OCI-LY1 (cell line): ENCODE data around the gene UTF1.

Source experiments
- H2AFZ ChIP-seq: fragments of 200-600 bp; sonication (generic), shearing (Covaris generic); 2 replicates; pipeline ENCODE4 v1.6.0; 2014; ENCODE audit warnings: antibody characterized with exemption, mild to moderate bottlenecking, low read length
- H3F3A ChIP-seq: fragments of 200-600 bp; sonication (generic), shearing (Covaris generic); 2 replicates; pipeline ENCODE4 v1.6.0; 2014; ENCODE audit warnings: mild to moderate bottlenecking, antibody characterized with exemption, low read length, moderate library complexity; ENCODE audit not compliant: insufficient read depth
- H3K27ac ChIP-seq: fragments of 200-600 bp; sonication (generic); 2 replicates; pipeline ENCODE4 v1.5.1; 2014; ENCODE audit warnings: low read length, mixed run types, mild to moderate bottlenecking, low read depth; ENCODE audit not compliant: poor library complexity, severe bottlenecking
- H3K27me3 ChIP-seq: fragments of 200-600 bp; sonication (generic); 2 replicates; pipeline ENCODE4 v1.6.0; 2014; ENCODE audit warnings: antibody characterized with exemption, mild to moderate bottlenecking, low read length, moderate library complexity; ENCODE audit not compliant: insufficient read depth
- H3K36me3 ChIP-seq: fragments of 200-600 bp; sonication (generic); 2 replicates; pipeline ENCODE4 v1.6.1; 2014; ENCODE audit warnings: mild to moderate bottlenecking, antibody characterized with exemption, low read length, moderate library complexity, mixed read lengths; ENCODE audit not compliant: insufficient read depth
- H3K4me1 ChIP-seq: fragments of 200-600 bp; sonication (generic); 2 replicates; pipeline ENCODE4 v1.5.1; 2014; ENCODE audit warnings: mild to moderate bottlenecking, low read length, moderate library complexity; ENCODE audit not compliant: insufficient read depth, severe bottlenecking
- H3K4me2 ChIP-seq: fragments of 200-600 bp; sonication (generic), shearing (Covaris generic); 2 replicates; pipeline ENCODE4 v1.6.1; 2014; ENCODE audit warnings: low read length
- H3K4me3 ChIP-seq: fragments of 200-600 bp; sonication (generic); 2 replicates; pipeline ENCODE4 v1.5.1; 2014; ENCODE audit warnings: low read length, low read depth, mild to moderate bottlenecking, mixed read lengths; ENCODE audit not compliant: poor library complexity, severe bottlenecking
- H3K79me2 ChIP-seq: fragments of 200-600 bp; shearing (Covaris generic); 2 replicates; pipeline ENCODE4 v1.6.1; 2016; ENCODE audit warnings: mixed run types, low read length, mixed read lengths; ENCODE audit not compliant: insufficient read depth
- H3K9ac ChIP-seq: fragments of 200-600 bp; sonication (generic), shearing (Covaris generic); 2 replicates; pipeline ENCODE4 v1.6.1; 2014; ENCODE audit warnings: mild to moderate bottlenecking, low read length, mixed read lengths
- H3K9me2 ChIP-seq: fragments of 200-600 bp; sonication (generic), shearing (Covaris generic); 2 replicates; pipeline ENCODE4 v1.6.1; 2014; ENCODE audit warnings: low read depth, mild to moderate bottlenecking, low read length, mixed read lengths
- H3K9me3 ChIP-seq: fragments of 200-600 bp; shearing (Covaris generic); 2 replicates; pipeline ENCODE4 v1.6.1; 2014; ENCODE audit warnings: low read length, mixed read lengths
- H4K20me1 ChIP-seq: fragments of 200-600 bp; sonication (generic), shearing (Covaris generic); 2 replicates; pipeline ENCODE4 v1.6.0; 2016; ENCODE audit warnings: mild to moderate bottlenecking, low read length; ENCODE audit not compliant: insufficient read depth
- CTCF ChIP-seq: fragments of 200-600 bp; sonication (generic), shearing (Covaris generic); IDR thresholded peaks from 2 replicates; pipeline ENCODE4 v1.5.1; 2017; ENCODE audit warnings: mild to moderate bottlenecking, antibody characterized with exemption, low read length, moderate library complexity, mixed read lengths
- EZH2 ChIP-seq: fragments of 200-600 bp; sonication (generic), shearing (Covaris generic); IDR thresholded peaks from 2 replicates; pipeline ENCODE4 v1.8.0; 2017; ENCODE audit warnings: borderline replicate concordance, mixed run types, mild to moderate bottlenecking, antibody characterized with exemption, low read length, moderate library complexity, mixed read lengths

UTF1 gene

GRCh38 chr10:133230044-133230361, at the start of gene UTF1:
UTF1 (plus strand) TSS chr10:133230217; CDS start chr10:133230289, 72 bp downstream.
- H3K4me1 ChIP-seq: no peaks in the 10 kb centered on the region
- no peaks in the 10 kb centered on the region for H4K20me1 ChIP-seq
- H3K79me2 ChIP-seq: no peaks in the 10 kb centered on the region
- no peak within 1 kb of the TSS for H2AFZ ChIP-seq
- H3K9me2 ChIP-seq: no peaks in the 10 kb centered on the region
- H3K36me3 ChIP-seq: no peaks in the 10 kb centered on the region
- H3K27me3 ChIP-seq: no peaks in the 10 kb centered on the region
- H3K4me3 ChIP-seq: no peak within 1 kb of the TSS
- H3K9ac ChIP-seq: no peak within 1 kb of the TSS
- H3F3A ChIP-seq: no peaks in the 10 kb centered on the region
- H3K27ac ChIP-seq: no peak within 1 kb of the TSS
- no peaks in the 10 kb centered on the region for H3K9me3 ChIP-seq
- H3K4me2 ChIP-seq: no peak within 1 kb of the TSS
- TF ChIP-seq CTCF (no peak), EZH2 (no peak)

- Histone ChIP-seq H3K79me2 (no peaks in the 10 kb centered on the region), H3K27me3 (no peaks in the 10 kb centered on the region), H3K4me1 (no peaks in the 10 kb centered on the region), H2AFZ (no peak overlapping the region), H3K9me2 (no peaks in the 10 kb centered on the region), H3K9ac (no peak overlapping the region), H3F3A (no peaks in the 10 kb centered on the region), H3K36me3 (no peaks in the 10 kb centered on the region), H3K4me2 (no peak overlapping the region), H4K20me1 (no peaks in the 10 kb centered on the region), H3K9me3 (no peaks in the 10 kb centered on the region), H3K4me3 (no peak overlapping the region), H3K27ac (no peak overlapping the region)
- no peak for TF ChIP-seq CTCF
- TF ChIP-seq EZH2: no peak
These were observed 48.9 kb upstream of the UTF1 start for GRCh38 chr10:133180965-133181639.

GRCh38 chr10:133182190-133182589, 47.8 kb upstream of the UTF1 start:
- no peaks in the 10 kb centered on the region for H3K36me3 ChIP-seq
- H3K27ac ChIP-seq: no peak overlapping the region
- no peaks in the 10 kb centered on the region for H3K9me3 ChIP-seq
- no peak overlapping the region for H3K9ac ChIP-seq
- no peak overlapping the region for H2AFZ ChIP-seq
- H3F3A ChIP-seq: no peaks in the 10 kb centered on the region
- no peaks in the 10 kb centered on the region for H4K20me1 ChIP-seq
- no peaks in the 10 kb centered on the region for H3K79me2 ChIP-seq
- H3K4me3 ChIP-seq: no peak overlapping the region
- H3K27me3 ChIP-seq: no peaks in the 10 kb centered on the region
- H3K9me2 ChIP-seq: no peaks in the 10 kb centered on the region
- no peak overlapping the region for H3K4me2 ChIP-seq
- H3K4me1 ChIP-seq: no peaks in the 10 kb centered on the region
- TF ChIP-seq CTCF (no peak), EZH2 (no peak)
